ENCODE measurements around the gene ERH.

The ERH gene

GRCh38 chr14:69356903-69357543 lies 41.1 kb downstream of the ERH start:
- DNase-seq (ENCODE audit: low read depth, low spot score) = no peak

- DNase-seq (ENCODE audit: low read depth, low spot score) = no peak
These were observed 42.4 kb downstream of the ERH start for GRCh38 chr14:69355607-69356281.

- no peak for DNase-seq (ENCODE audit: low read depth, low spot score)
These were observed 42.9 kb downstream of the ERH start for GRCh38 chr14:69355154-69355597.

GRCh38 chr14:69354383-69355153 lies 43.5 kb downstream of the ERH start:
- DNase-seq (ENCODE audit: low read depth, low spot score) = no peak

- DNase-seq (ENCODE audit: low read depth, low spot score) = no peak
These were observed 44.9 kb downstream of the ERH start for GRCh38 chr14:69353168-69353567.

- DNase-seq (ENCODE audit: low read depth, low spot score) = no peak
These were observed 46.2 kb downstream of the ERH start for GRCh38 chr14:69351911-69352310.

- no peak for DNase-seq (ENCODE audit: low read depth, low spot score)
These were observed 46.7 kb downstream of the ERH start for GRCh38 chr14:69351385-69351784.

- DNase-seq (ENCODE audit: low read depth, low spot score) = no peak
These were observed 47.2 kb downstream of the ERH start for GRCh38 chr14:69350892-69351291.

- no peak for DNase-seq (ENCODE audit: low read depth, low spot score)
These were observed 48.9 kb downstream of the ERH start for GRCh38 chr14:69349091-69349777.

GRCh38 chr14:69346710-69347109 lies 51.4 kb downstream of the ERH start:
- DNase-seq (ENCODE audit: low read depth, low spot score) = no peak

- DNase-seq (ENCODE audit: low read depth, low spot score) = no peak
These were observed 52.7 kb downstream of the ERH start for GRCh38 chr14:69345402-69345801.

GRCh38 chr14:69344171-69344570 lies 53.9 kb downstream of the ERH start:
- no peak for DNase-seq (ENCODE audit: low read depth, low spot score)

- no peak for DNase-seq (ENCODE audit: low read depth, low spot score)
These were observed 55.1 kb downstream of the ERH start for GRCh38 chr14:69342928-69343525.

GRCh38 chr14:69339426-69339825 lies 58.7 kb downstream of the ERH start:
- DNase-seq (ENCODE audit: low read depth, low spot score) = no peak

GRCh38 chr14:69337984-69338383 lies 60.1 kb downstream of the ERH start:
- no peak for DNase-seq (ENCODE audit: low read depth, low spot score)

- no peak for DNase-seq (ENCODE audit: low read depth, low spot score)
These were observed 62.7 kb downstream of the ERH start for GRCh38 chr14:69335371-69335771.

GRCh38 chr14:69334576-69334975 lies 63.5 kb downstream of the ERH start:
- no peak for DNase-seq (ENCODE audit: low read depth, low spot score)

- DNase-seq (ENCODE audit: low read depth, low spot score) = no peak
These were observed 64.2 kb downstream of the ERH start for GRCh38 chr14:69333791-69334337.

GRCh38 chr14:69332782-69333395 lies 65.2 kb downstream of the ERH start:
- DNase-seq (ENCODE audit: low read depth, low spot score) = no peak

- DNase-seq (ENCODE audit: low read depth, low spot score) = no peak
These were observed 66.9 kb downstream of the ERH start for GRCh38 chr14:69331206-69331605.
